Left lung (tissue), 10 donors: Measurements from ENCODE around the gene SPDYA. TPM values are rescaled to one million over a fixed set of nuclear protein-coding genes. Genes with fewer than 3 reads are reported as not detected.

Source experiments
- ATAC-seq: fragments of 200-7000 bp; cut with Tn5 transposase; one replicate; pipeline ENCODE4 v1.9.1; 2020; ENCODE audit warnings: moderate library complexity
- DNase-seq, 4 donors: peaks; one replicate each; pipeline ENCODE4 v3.0.0-alpha.2; 2013 to 2020
- H3K27ac ChIP-seq, 2 donors: fragments of 200-600 bp; sonication (generic) in 1 of 2; one replicate each; pipeline versions ENCODE4 v1.5.0 to v1.8.0; 2020 to 2021
- H3K27me3 ChIP-seq, 2 donors: fragments of 200-600 bp; sonication (generic) in 1 of 2; one replicate each; pipeline versions ENCODE4 v1.5.0 to v1.8.0; 2020 to 2021
- H3K36me3 ChIP-seq, 2 donors: fragments of 200-600 bp; sonication (generic) in 1 of 2; one replicate each; pipeline versions ENCODE4 v1.5.0 to v1.8.0; 2020 to 2021
- H3K4me1 ChIP-seq, 2 donors: fragments of 200-600 bp; one replicate each; pipeline ENCODE4 v1.8.0; 2021
- H3K4me3 ChIP-seq, 2 donors: fragments of 200-600 bp; sonication (generic) in 1 of 2; one replicate each; pipeline versions ENCODE4 v1.5.0 to v1.8.0; 2020 to 2021; ENCODE audit warnings: mild to moderate bottlenecking in 1 of 2
- H3K9me3 ChIP-seq, 2 donors: fragments of 200-600 bp; sonication (generic) in 1 of 2; one replicate each; pipeline versions ENCODE4 v1.5.0 to v1.8.0; 2020 to 2021
- CTCF ChIP-seq, 2 donors: fragments of 200-600 bp; sonication (generic) in 1 of 2; IDR thresholded peaks; one replicate each; pipeline versions ENCODE4 v1.5.0 to v1.8.0; 2021; ENCODE audit warnings: antibody characterized with exemption in 2 of 2
- intact Hi-C, 2 donors: fragments of 100-400 bp; cut with DNase I; formaldehyde crosslinking; loops; one replicate each; pipeline versions ENCODE4 v1.11.2 to v1.14.2; 2022
- polyA plus RNA-seq, 6 donors: library from polyadenylated mRNA; unstranded; fragments of 120-200 nt; gene quantifications; one replicate each; pipeline ENCODE4 v1.2.1, GENCODE V29; 2013; ENCODE audit not compliant: insufficient read length in 6 of 6
- total RNA-seq, 2 donors: library from RNA; stranded (reverse); fragmentation: NEBNext Ultra II Directional; extraction: Animal tissue kit (Norgen Biotek cat#: 25700); gene quantifications; one replicate each; pipeline ENCODE4 v1.2.1, GENCODE V29; 2021
- donor health status: DM: no; HTN: yes; CAD: no.
- donor health status: DM: no; HTN: no; CAD: no.

Gene SPDYA
- total and polyA plus RNA-seq, 8 donors = 0.55 to 4.7 (median 2.9) TPM

GRCh38 chr2:28767337-28767736 is 43.3 kb upstream of the SPDYA start:
- ATAC-seq = no peak
- H3K4me3 ChIP-seq = no peak overlapping the region
- no peak for TF ChIP-seq CTCF (IDR thresholded peaks at IDR 0.05)
- H3K27me3 ChIP-seq = no peaks in the 10 kb centered on the region
- H3K9me3 ChIP-seq = no peaks in the 10 kb centered on the region
- intact Hi-C loops = no loop called here
- DNase-seq = no peak
- no peaks in the 10 kb centered on the region for H3K36me3 ChIP-seq
- peaks cover 10 to 69% of the 10 kb centered on the region in 2 donors for H3K4me1 ChIP-seq
- no peak overlapping the region for H3K27ac ChIP-seq

- Histone ChIP-seq H3K4me1 (peaks cover 5 to 66% of the 10 kb centered on the region in 2 donors), H3K9me3 (no peaks in the 10 kb centered on the region), H3K36me3 (no peaks in the 10 kb centered on the region), H3K27me3 (no peaks in the 10 kb centered on the region), H3K4me3 (no peak overlapping the region), H3K27ac (no peak overlapping the region)
- intact Hi-C loops = no loop called here
- ATAC-seq (no peak), DNase-seq (no peak)
- no peak for TF ChIP-seq CTCF (IDR thresholded peaks at IDR 0.05)
These were observed 42.2 kb upstream of the SPDYA start for GRCh38 chr2:28768422-28768821.

GRCh38 chr2:28768952-28769351 is 41.7 kb upstream of the SPDYA start:
- Histone ChIP-seq H3K36me3 (no peaks in the 10 kb centered on the region), H3K9me3 (no peaks in the 10 kb centered on the region), H3K4me3 (no peak overlapping the region), H3K4me1 (peaks cover 6 to 68% of the 10 kb centered on the region in 2 donors), H3K27me3 (no peaks in the 10 kb centered on the region), H3K27ac (no peak overlapping the region)
- ATAC-seq (no peak), DNase-seq (no peak)
- no peak for TF ChIP-seq CTCF (IDR thresholded peaks at IDR 0.05)
- intact Hi-C loops = no loop called here

GRCh38 chr2:28772351-28772750 is 38.3 kb upstream of the SPDYA start:
- TF ChIP-seq CTCF (IDR thresholded peaks at IDR 0.05) = no peak
- H3K27me3 ChIP-seq = no peaks in the 10 kb centered on the region
- H3K27ac ChIP-seq = no peak overlapping the region
- peaks cover 6 to 60% of the 10 kb centered on the region in 2 donors for H3K4me1 ChIP-seq
- peaks cover 0 to 8% of the 10 kb centered on the region in 2 donors for H3K36me3 ChIP-seq
- H3K4me3 ChIP-seq = no peak overlapping the region
- intact Hi-C loops = no loop called here
- no peak for ATAC-seq
- no peak for DNase-seq
- no peaks in the 10 kb centered on the region for H3K9me3 ChIP-seq

- H3K4me1 ChIP-seq = peaks cover 6 to 35% of the 10 kb centered on the region in 2 donors
- intact Hi-C loops = no loop called here
- ATAC-seq (no peak), DNase-seq (no peak)
- peaks cover 0 to 48% of the 10 kb centered on the region in 2 donors for H3K36me3 ChIP-seq
- no peak overlapping the region for H3K27ac ChIP-seq
- no peaks in the 10 kb centered on the region for H3K27me3 ChIP-seq
- H3K4me3 ChIP-seq = no peak overlapping the region
- H3K9me3 ChIP-seq = no peaks in the 10 kb centered on the region
- no peak for TF ChIP-seq CTCF (IDR thresholded peaks at IDR 0.05)
These were observed 34.2 kb upstream of the SPDYA start for GRCh38 chr2:28776471-28776870.
